ENCODE measurements around the gene CCT3. TPM values are rescaled to one million over a fixed set of nuclear protein-coding genes. Genes with fewer than 3 reads are reported as not detected.

Gene CCT3
- polyA plus RNA-seq, 1 of the 3 experiments (the other 2 are of a cell fraction), result 295 TPM

- H3F3A ChIP-seq (replicated peaks; ENCODE audit: insufficient read depth), result no peaks in the 10 kb centered on the region
- no peaks in the 10 kb centered on the region; the same call in 1 of the 2 replicates for H3K27me3 ChIP-seq (ENCODE audit: insufficient read depth)
- no peak for DNase-seq
- no peak overlapping the region for H3K9ac ChIP-seq
- TF ChIP-seq FOXM1 (IDR thresholded peaks at IDR 0.05; ENCODE audit: low read depth) (no peak), GATA2 (CRISPR knock-in tag; IDR thresholded peaks at IDR 0.05) (no peak), JUND (IDR thresholded peaks at IDR 0.05) (no peak), RXRA (IDR thresholded peaks at IDR 0.05; ENCODE audit: borderline replicate concordance, low read depth) (no peak), EZH2phosphoT487 (IDR thresholded peaks at IDR 0.05; ENCODE audit: borderline replicate concordance, low read depth) (no peak), POLR2AphosphoS5 (IDR thresholded peaks at IDR 0.05; ENCODE audit: low read depth, low read length) (no peak)
- TF ChIP-seq, protein P1, sequence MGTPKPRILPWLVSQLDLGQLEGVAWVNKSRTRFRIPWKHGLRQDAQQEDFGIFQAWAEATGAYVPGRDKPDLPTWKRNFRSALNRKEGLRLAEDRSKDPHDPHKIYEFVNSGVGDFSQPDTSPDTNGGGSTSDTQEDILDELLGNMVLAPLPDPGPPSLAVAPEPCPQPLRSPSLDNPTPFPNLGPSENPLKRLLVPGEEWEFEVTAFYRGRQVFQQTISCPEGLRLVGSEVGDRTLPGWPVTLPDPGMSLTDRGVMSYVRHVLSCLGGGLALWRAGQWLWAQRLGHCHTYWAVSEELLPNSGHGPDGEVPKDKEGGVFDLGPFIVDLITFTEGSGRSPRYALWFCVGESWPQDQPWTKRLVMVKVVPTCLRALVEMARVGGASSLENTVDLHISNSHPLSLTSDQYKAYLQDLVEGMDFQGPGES (IDR thresholded peaks at IDR 0.05; ENCODE audit: low read depth, low read length), result no peak
- H2AFZ ChIP-seq (ENCODE audit: low read depth), result no peak overlapping the region
- ChIA-PET POLR2A (no interaction called here), CTCF (interaction anchor here (0.6 to 12.4 kb wide), 77 partner anchors 8 to 701 kb away, joined by 3 to 412 read pairs (median 5); partner anchors contain the start of genes BCAN, CCT3, GPATCH4 and HDGF)
- H3K27ac ChIP-seq (ENCODE audit: low read depth in 2 of 2, low read length in 1 of 2), result no peak overlapping the region
- no peak overlapping the region for H3K4me3 ChIP-seq (ENCODE audit: low read depth in 2 of 2, low read length in 1 of 2)
- H3K79me2 ChIP-seq (ENCODE audit: insufficient read depth), result no peaks in the 10 kb centered on the region
- H3K36me3 ChIP-seq (replicated peaks in 1 of 2; ENCODE audit: control insufficient read depth in 1 of 2, insufficient read depth in 2 of 2, low read length in 1 of 2), result no peaks in the 10 kb centered on the region
- no peak overlapping the region for H3K4me2 ChIP-seq
- WGBS (ENCODE audit: low lambda C conversion rate), result 62% methylated on average over 6 of the region's 6 CpGs
- H3K9me3 ChIP-seq, result no peaks in the 10 kb centered on the region
- peaks cover 0 to 6% of the 10 kb centered on the region in 2 experiments; a peak in 1 of 4 replicates for H3K4me1 ChIP-seq (ENCODE audit: control insufficient read depth in 1 of 2, insufficient read depth in 2 of 2, low read depth in 1 of 2, low read length in 1 of 2)
- H3K9me2 ChIP-seq, result no peaks in the 10 kb centered on the region
- no peaks in the 10 kb centered on the region for H4K20me1 ChIP-seq (ENCODE audit: insufficient read depth)
These were observed 48.2 kb upstream of the CCT3 start for GRCh38 chr1:156386134-156386901.

DNA sequence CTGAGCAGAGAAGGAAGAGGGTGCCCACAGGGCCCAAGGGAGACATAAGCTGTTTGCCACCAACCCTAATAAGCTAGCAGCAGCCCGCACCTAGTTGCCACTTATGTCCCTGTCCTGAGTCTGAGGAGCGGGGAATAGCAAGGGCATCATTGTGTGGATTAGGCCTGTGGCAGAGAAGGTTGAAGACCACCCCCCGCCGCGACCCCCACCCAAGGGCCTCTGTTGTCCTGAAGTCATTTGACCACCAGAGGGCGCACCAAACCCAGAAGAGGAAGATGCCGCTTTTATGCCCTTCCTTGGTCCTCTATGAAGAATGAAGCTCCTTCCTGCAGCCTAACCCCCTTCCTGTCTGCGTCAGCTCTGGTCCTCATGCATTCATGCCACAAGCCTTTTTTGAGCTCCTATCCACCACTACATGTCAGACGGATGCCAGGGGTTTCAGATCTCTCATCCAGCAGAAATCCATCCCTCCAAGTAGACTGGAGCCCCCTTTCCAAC is 47.5 kb upstream of the CCT3 start:
- Histone ChIP-seq H3K9me2 (no peaks in the 10 kb centered on the region), H4K20me1 (ENCODE audit: insufficient read depth) (no peaks in the 10 kb centered on the region), H3K27me3 (ENCODE audit: insufficient read depth) (no peaks in the 10 kb centered on the region; the same call in 1 of the 2 replicates), H3F3A (replicated peaks; ENCODE audit: insufficient read depth) (no peaks in the 10 kb centered on the region), H3K79me2 (ENCODE audit: insufficient read depth) (no peaks in the 10 kb centered on the region), H3K36me3 (replicated peaks in 1 of 2; ENCODE audit: control insufficient read depth in 1 of 2, insufficient read depth in 2 of 2, low read length in 1 of 2) (no peaks in the 10 kb centered on the region), H3K4me3 (ENCODE audit: low read depth in 2 of 2, low read length in 1 of 2) (peak overlapping the region in 1 of 2 experiments; percentile 27; a peak in 1 of 4 replicates), H3K9ac (no peak overlapping the region), H3K9me3 (no peaks in the 10 kb centered on the region), H3K4me1 (ENCODE audit: control insufficient read depth in 1 of 2, insufficient read depth in 2 of 2, low read depth in 1 of 2, low read length in 1 of 2) (peaks cover 0 to 6% of the 10 kb centered on the region in 2 experiments; a peak in 1 of 4 replicates), H2AFZ (ENCODE audit: low read depth) (peak overlapping the region; percentile 71), H3K4me2 (no peak overlapping the region), H3K27ac (ENCODE audit: low read depth in 2 of 2, low read length in 1 of 2) (no peak overlapping the region)
- POLR2A ChIA-PET, result no interaction called here
- CTCF ChIA-PET, result interaction anchor here (0.6 to 12.4 kb wide), 77 partner anchors 9 to 700 kb away, joined by 3 to 412 read pairs (median 5); partner anchors contain the start of genes BCAN, CCT3, GPATCH4 and HDGF
- peak; percentile 92 for TF ChIP-seq RAD21 (IDR thresholded peaks at IDR 0.05; ENCODE audit: low read length)
- TF ChIP-seq EP300 (IDR thresholded peaks at IDR 0.05; ENCODE audit: borderline replicate concordance in 1 of 2, low read depth in 1 of 2, low read length in 1 of 2), result no peak
- peak; percentile 24; the same call in 1 of the 2 replicates for TF ChIP-seq NRF1 (IDR thresholded peaks at IDR 0.05; ENCODE audit: low read depth, low read length)
- no peak for TF ChIP-seq TCF12 (IDR thresholded peaks at IDR 0.05)
- TF ChIP-seq SMC3 (IDR thresholded peaks at IDR 0.05; ENCODE audit: low read depth, low read length), result peak; percentile 94
- no peak for TF ChIP-seq EZH2phosphoT487 (IDR thresholded peaks at IDR 0.05; ENCODE audit: borderline replicate concordance, low read depth)
- TF ChIP-seq, protein P2, sequence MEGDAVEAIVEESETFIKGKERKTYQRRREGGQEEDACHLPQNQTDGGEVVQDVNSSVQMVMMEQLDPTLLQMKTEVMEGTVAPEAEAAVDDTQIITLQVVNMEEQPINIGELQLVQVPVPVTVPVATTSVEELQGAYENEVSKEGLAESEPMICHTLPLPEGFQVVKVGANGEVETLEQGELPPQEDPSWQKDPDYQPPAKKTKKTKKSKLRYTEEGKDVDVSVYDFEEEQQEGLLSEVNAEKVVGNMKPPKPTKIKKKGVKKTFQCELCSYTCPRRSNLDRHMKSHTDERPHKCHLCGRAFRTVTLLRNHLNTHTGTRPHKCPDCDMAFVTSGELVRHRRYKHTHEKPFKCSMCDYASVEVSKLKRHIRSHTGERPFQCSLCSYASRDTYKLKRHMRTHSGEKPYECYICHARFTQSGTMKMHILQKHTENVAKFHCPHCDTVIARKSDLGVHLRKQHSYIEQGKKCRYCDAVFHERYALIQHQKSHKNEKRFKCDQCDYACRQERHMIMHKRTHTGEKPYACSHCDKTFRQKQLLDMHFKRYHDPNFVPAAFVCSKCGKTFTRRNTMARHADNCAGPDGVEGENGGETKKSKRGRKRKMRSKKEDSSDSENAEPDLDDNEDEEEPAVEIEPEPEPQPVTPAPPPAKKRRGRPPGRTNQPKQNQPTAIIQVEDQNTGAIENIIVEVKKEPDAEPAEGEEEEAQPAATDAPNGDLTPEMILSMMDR (IDR thresholded peaks at IDR 0.05), result peak; percentile 99
- 15% methylated on average over 6 of the region's 9 CpGs for WGBS (ENCODE audit: low lambda C conversion rate)
- DNase-seq, result peak; percentile 87
